GM19025 (cell line): ENCODE data around the gene HLA-DOA.

Experiments used
- ATAC-seq: cut with Tn5 transposase; IDR thresholded peaks from one replicate; pipeline ENCODE4 v1.9.1; 2021; ENCODE audit warnings: mild to moderate bottlenecking, low read depth, moderate library complexity; ENCODE audit not compliant: unreplicated experiment

HLA-DOA gene

GRCh38 chr6:32968093-32968866 is 41.1 kb downstream of the HLA-DOA start, which contains the start of gene BRD2:
Gene BRD2, plus strand, starts transcription at chr6:32968594. Its CDS starts 4,305 bp downstream, at chr6:32972899.
- ATAC-seq = peak; percentile 26

GRCh38 chr6:32967151-32968091 is 42.0 kb downstream of the HLA-DOA start:
- no peak for ATAC-seq

- ATAC-seq = no peak
Observed at GRCh38 chr6:32964776-32965175, 44.6 kb downstream of the HLA-DOA start.

- ATAC-seq = no peak
Observed at GRCh38 chr6:32963866-32964265, 45.5 kb downstream of the HLA-DOA start.

GRCh38 chr6:32962213-32962826 is 47.1 kb downstream of the HLA-DOA start:
- ATAC-seq = no peak

- ATAC-seq = no peak
Observed at GRCh38 chr6:32960563-32960962, 48.8 kb downstream of the HLA-DOA start.

- ATAC-seq = no peak
Observed at GRCh38 chr6:32956176-32956575, 53.2 kb downstream of the HLA-DOA start.

GRCh38 chr6:32954986-32955802 is 54.2 kb downstream of the HLA-DOA start:
- no peak for ATAC-seq

GRCh38 chr6:32954267-32954666 is 55.1 kb downstream of the HLA-DOA start:
- ATAC-seq = no peak
